Adrenal gland (tissue), 12 donors: ENCODE measurements around the gene OVAAL. TPM values are rescaled to one million over a fixed set of nuclear protein-coding genes. Genes with fewer than 3 reads are reported as not detected.

Source experiments
- DNase-seq, 7 donors: peaks; one replicate each; pipeline ENCODE4 v3.0.0-alpha.2; 2019 to 2020
- H3K27ac ChIP-seq, 5 donors: fragments of 200-600 bp; sonication (generic) in 4 of 5; 1 replicate in 3 of 5; 2 replicates in 2 of 5; pipeline versions ENCODE4 v1.5.1 to v1.8.0; 2016 to 2020; ENCODE audit warnings: mild to moderate bottlenecking in 1 of 5
- H3K27me3 ChIP-seq: fragments of 200-600 bp; 2 replicates; pipeline ENCODE4 v1.8.0; 2021
- H3K36me3 ChIP-seq, 2 donors: fragments of 200-600 bp; replicated peaks in 1 of 2; 1 replicate in 1 of 2; 2 replicates in 1 of 2; pipeline versions ENCODE4 v1.5.1 to v1.8.0; 2018 to 2022
- H3K4me1 ChIP-seq, 2 donors: fragments of 200-600 bp; replicated peaks in 1 of 2; 1 replicate in 1 of 2; 2 replicates in 1 of 2; pipeline versions ENCODE4 v1.5.1 to v1.8.0; 2018 to 2021
- H3K4me3 ChIP-seq, 4 donors: fragments of 200-600 bp; sonication (generic) in 3 of 4; one replicate each; pipeline ENCODE4 v1.5.1; 2016 to 2018
- H3K9me3 ChIP-seq, 3 donors: fragments of 200-600 bp; sonication (generic) in 1 of 3; replicated peaks in 1 of 3; 1 replicate in 2 of 3; 2 replicates in 1 of 3; pipeline versions ENCODE4 v1.5.1 to v1.8.0; 2016 to 2021
- POLR2A ChIP-seq, 2 donors: fragments of 450-650 bp; IDR thresholded peaks; one replicate each; pipeline ENCODE4 v1.6.1; 2017; ENCODE audit warnings: antibody characterized with exemption in 2 of 2, mild to moderate bottlenecking in 2 of 2, moderate library complexity in 1 of 2
- WGBS, 4 donors: extraction: QIAGEN DNeasy Blood & Tissue Kit in 2 of 4; methylation state at CpG; one replicate each; pipeline versions ENCODE4 v1.1.5 to v1.1.7; 2013 to 2017; 5-methylcytosine and 5-hydroxymethylcytosine counted together
- intact Hi-C, 2 donors: fragments of 100-400 bp; cut with DNase I; formaldehyde crosslinking; loops; one replicate each; pipeline versions ENCODE4 v1.14.1 to v1.15.0; 2022 to 2023
- polyA plus RNA-seq, 3 donors: library from polyadenylated mRNA; stranded (reverse); fragments of 200-250 nt in 2 of 3; fragments of 350-450 nt in 1 of 3; fragmentation: Illumina TruSeq in 1 of 3; extraction: RNeasy Lipid Tissue Mini Kit (QIAGEN cat#74804) in 1 of 3; gene quantifications; one replicate each; pipeline ENCODE4 v1.2.3, GENCODE V29; 2013 to 2014
- total RNA-seq, 9 donors: library from RNA; depleted of rRNA in 4 of 9; stranded (reverse); fragments of >200 nt in 4 of 9; fragments of 120-200 nt in 1 of 9; fragmentation: NEBNext Ultra II Directional in 1 of 9; extraction: Animal tissue kit (Norgen Biotek cat#: 25700) in 1 of 9; gene quantifications; one replicate each; pipeline versions ENCODE4 v1.1.0 to v1.2.4, GENCODE V29; 2013 to 2023
- TF ChIP-seq, protein P1 (sequence below), 6 experiments: fragments of 450-650 bp in 4 of 6; fragments of 200-600 bp in 2 of 6; sonication (generic) in 1 of 6; IDR thresholded peaks; 1 replicate in 5 of 6; 2 replicates in 1 of 6; pipeline versions ENCODE4 v1.5.1 to v1.8.0; 2016 to 2021; ENCODE audit warnings: antibody characterized with exemption in 6 of 6, mild to moderate bottlenecking in 2 of 6, moderate library complexity in 1 of 6
- donor health status: healthy with polysubstance abuse.
- donor health status: Bipolar disorder and iron deficiency.
- donor health status: DM: yes; HTN: yes; CAD: no.
- donor health status: DM: no; HTN: no; CAD: no.
- donor health status: DM: no; HTN: no; CAD: no.
- donor health status: DM: yes; HTN: yes; CAD: no.

Gene OVAAL
- total and polyA plus RNA-seq, 12 donors, result 0.14 TPM; not detected in 11

DNA sequence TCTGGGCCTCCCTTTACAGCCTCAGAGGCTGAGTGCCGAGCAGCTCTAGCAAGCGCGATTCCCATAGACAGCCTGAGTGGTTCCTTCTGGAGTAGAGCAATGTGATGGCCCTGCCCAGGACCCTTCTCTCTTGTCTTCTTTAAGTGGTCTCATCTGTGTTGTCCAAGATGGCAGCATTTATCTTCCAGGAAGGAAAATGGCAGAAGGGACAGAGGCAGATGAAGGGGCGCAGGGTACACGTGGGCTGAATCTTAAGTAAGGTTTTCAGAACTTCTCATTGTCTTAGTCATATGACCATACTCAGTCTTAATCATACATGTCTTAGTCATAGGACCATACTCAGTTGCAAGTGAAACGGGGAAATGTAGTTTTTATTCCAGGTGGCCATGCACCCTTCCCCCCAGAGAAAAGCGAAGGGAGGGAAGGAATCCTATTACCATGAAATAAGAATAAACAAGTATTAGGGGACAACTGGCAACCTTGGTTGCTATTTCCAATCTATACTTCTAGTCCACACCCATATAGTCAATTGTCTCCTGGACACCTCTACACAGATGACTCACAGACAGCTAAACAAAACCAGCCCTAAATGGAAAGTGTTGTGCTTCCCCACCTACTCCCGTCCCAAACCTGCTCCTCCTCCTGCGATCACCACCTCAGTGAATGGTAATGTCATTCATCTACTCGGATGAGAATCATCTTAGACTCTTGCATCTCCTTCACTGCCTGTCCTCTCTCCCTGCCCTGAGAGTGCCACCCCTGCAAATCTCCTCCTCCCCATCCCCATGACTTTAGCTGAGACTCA is 13.3 kb downstream of the OVAAL start:
- Histone ChIP-seq H3K9me3 (no peaks in the 10 kb centered on the region), H3K27ac (no peak overlapping the region), H3K4me3 (no peak overlapping the region), H3K4me1 (peaks cover 0 to under 1% of the 10 kb centered on the region in 2 donors), H3K36me3 (no peaks in the 10 kb centered on the region), H3K27me3 (no peaks in the 10 kb centered on the region)
- intact Hi-C loops, result no loop called here
- no peak for TF ChIP-seq POLR2A (IDR thresholded peaks at IDR 0.05)
- TF ChIP-seq, protein P1, sequence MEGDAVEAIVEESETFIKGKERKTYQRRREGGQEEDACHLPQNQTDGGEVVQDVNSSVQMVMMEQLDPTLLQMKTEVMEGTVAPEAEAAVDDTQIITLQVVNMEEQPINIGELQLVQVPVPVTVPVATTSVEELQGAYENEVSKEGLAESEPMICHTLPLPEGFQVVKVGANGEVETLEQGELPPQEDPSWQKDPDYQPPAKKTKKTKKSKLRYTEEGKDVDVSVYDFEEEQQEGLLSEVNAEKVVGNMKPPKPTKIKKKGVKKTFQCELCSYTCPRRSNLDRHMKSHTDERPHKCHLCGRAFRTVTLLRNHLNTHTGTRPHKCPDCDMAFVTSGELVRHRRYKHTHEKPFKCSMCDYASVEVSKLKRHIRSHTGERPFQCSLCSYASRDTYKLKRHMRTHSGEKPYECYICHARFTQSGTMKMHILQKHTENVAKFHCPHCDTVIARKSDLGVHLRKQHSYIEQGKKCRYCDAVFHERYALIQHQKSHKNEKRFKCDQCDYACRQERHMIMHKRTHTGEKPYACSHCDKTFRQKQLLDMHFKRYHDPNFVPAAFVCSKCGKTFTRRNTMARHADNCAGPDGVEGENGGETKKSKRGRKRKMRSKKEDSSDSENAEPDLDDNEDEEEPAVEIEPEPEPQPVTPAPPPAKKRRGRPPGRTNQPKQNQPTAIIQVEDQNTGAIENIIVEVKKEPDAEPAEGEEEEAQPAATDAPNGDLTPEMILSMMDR (IDR thresholded peaks at IDR 0.05), result no peak
- no peak for DNase-seq
- WGBS, 4 donors, result 82 to 95% (median 89%) methylated on average over 10 of the region's 10 CpGs

DNA sequence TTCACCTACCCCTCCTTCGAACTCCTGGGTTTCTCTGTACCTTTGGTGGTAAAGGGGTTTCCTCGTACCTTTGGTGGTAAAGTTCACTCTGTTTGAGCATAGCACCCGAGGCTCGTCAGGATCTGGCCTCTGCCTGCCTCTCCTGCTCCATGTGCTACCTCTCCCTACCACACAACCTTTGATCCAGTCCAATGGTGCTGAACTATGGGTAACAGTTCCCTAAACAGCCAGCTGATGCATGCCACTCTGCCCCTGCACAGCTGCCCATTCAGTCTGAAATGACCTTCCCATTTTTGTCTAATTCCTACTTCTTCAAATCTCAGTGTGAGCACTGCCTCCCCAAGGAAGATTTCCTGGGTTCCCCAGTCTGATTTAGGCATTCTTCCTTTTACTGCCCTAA is 14.0 kb downstream of the OVAAL start:
- Histone ChIP-seq H3K9me3 (no peaks in the 10 kb centered on the region), H3K4me3 (no peak overlapping the region), H3K36me3 (no peaks in the 10 kb centered on the region), H3K27me3 (no peaks in the 10 kb centered on the region), H3K4me1 (peaks cover 0 to 6% of the 10 kb centered on the region in 2 donors), H3K27ac (no peak overlapping the region)
- DNase-seq, result no peak
- WGBS, 4 donors, result 91 to 98% (median 93%) methylated on average over 4 of the region's 4 CpGs
- TF ChIP-seq POLR2A (IDR thresholded peaks at IDR 0.05), result no peak
- TF ChIP-seq, protein P1 (IDR thresholded peaks at IDR 0.05), result no peak
- intact Hi-C loops, result no loop called here

DNA sequence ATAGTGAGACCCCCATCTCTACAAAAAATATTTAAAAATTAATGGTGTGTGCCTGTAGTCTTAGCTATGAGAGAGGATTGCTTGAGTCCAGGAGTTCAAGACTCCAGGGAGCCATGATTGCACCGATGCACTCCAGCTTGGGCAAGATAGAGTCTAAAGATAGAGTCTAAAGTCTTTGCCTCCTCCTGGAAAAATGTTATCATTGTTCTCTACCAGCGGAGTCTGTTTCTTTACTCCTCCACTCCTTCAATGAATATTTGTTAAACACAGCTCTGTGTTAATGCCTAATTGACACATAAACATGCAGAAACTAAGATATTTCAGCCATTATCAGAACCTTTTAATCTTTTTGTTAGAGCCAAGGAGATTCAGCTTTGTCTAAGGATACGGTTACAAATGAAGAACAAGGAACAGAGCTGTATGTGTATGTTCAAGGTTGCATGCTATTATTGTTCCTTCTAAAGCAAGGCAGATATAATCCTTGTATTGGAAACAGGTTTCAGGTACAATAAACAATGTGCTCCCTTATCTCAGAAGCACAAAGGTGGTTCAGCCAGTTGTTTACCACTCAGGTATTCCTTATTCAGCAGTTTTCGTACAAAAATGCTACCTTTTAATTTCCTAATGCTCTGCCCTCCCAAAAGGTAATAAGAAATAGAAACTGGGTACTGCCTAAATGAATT is 15.4 kb downstream of the OVAAL start:
- no peaks in the 10 kb centered on the region for H3K36me3 ChIP-seq
- no peak overlapping the region for H3K27ac ChIP-seq

DNA sequence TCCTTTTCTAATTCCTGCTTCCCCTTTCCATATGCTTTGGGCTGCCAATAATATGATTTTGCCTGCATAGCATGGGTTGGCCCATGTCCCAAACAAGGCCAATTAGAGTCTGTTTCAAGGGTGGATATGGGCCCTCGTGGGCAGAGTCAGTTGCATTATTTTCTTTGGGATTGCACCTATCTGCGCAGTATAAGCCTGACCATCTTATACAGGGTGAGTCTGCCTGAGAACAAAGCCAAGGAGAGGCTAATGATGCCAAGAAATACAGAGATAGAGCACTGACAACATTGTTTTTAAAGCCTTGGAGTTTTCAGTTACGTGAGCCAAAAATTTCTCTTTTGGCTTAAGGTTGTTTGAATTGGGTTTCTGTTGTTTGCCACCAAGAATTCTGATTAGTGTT is 18.6 kb downstream of the OVAAL start:
- peaks cover 13 to 23% of the 10 kb centered on the region in 2 donors for H3K4me1 ChIP-seq
- TF ChIP-seq, protein P1 (IDR thresholded peaks at IDR 0.05), result no peak
- no peak for TF ChIP-seq POLR2A (IDR thresholded peaks at IDR 0.05)
- intact Hi-C loops, result no loop called here
- no peaks in the 10 kb centered on the region for H3K36me3 ChIP-seq
- WGBS, 4 donors, result 20 to 44% (median 31%) methylated on average over 3 of the region's 3 CpGs
- H3K27me3 ChIP-seq, result no peaks in the 10 kb centered on the region
- H3K4me3 ChIP-seq, result no peak overlapping the region
- DNase-seq, result peak in 3 of 7 donors; percentile 12 to 31 (median 26)
- peak overlapping the region in 2 of 5 donors; percentile 33 to 54 for H3K27ac ChIP-seq
- no peaks in the 10 kb centered on the region for H3K9me3 ChIP-seq

More for the DNA sequence above, 15.4 kb downstream of the OVAAL start:
- no peak for TF ChIP-seq POLR2A (IDR thresholded peaks at IDR 0.05)
- TF ChIP-seq, protein P1 (IDR thresholded peaks at IDR 0.05), result no peak
- Histone ChIP-seq H3K4me3 (no peak overlapping the region), H3K9me3 (no peaks in the 10 kb centered on the region), H3K4me1 (peaks cover 0 to 8% of the 10 kb centered on the region in 2 donors), H3K27me3 (no peaks in the 10 kb centered on the region)
- WGBS, 4 donors, result 79 to 87% (median 84%) methylated on average over 4 of the region's 4 CpGs
- intact Hi-C loops, result no loop called here
- no peak for DNase-seq
